HepG2 (cell line): ENCODE results near the gene PGAP3. TPM values are rescaled to one million over a fixed set of nuclear protein-coding genes. Genes with fewer than 3 reads are reported as not detected.

Experiments used
- DPF2 ChIP-seq: sonication (generic); formaldehyde crosslinking; IDR thresholded peaks from 2 replicates; pipeline ENCODE4 v1.4.0; 2020; ENCODE audit warnings: mild to moderate bottlenecking, low read depth, missing genetic modification reagents, borderline replicate concordance
- POLR2A ChIP-seq, 2 experiments: IDR thresholded peaks; 2 replicates each; pipeline ENCODE4 v1.6.1; 2011; ENCODE audit warnings: low read depth in 2 of 2, low read length in 2 of 2, mild to moderate bottlenecking in 1 of 2, moderate library complexity in 1 of 2; ENCODE audit not compliant: insufficient read depth in 1 of 2
- SATB2 ChIP-seq: sonication (generic); formaldehyde crosslinking; IDR thresholded peaks from 2 replicates; pipeline ENCODE4 v1.5.0; 2020; ENCODE audit warnings: missing genetic modification reagents
- TCF12 ChIP-seq, 2 experiments: fragments of 450-650 bp in 1 of 2; sonication (generic) in 1 of 2; formaldehyde crosslinking in 1 of 2; IDR thresholded peaks; 2 replicates each; pipeline versions ENCODE4 v1.6.1 to v1.8.0; 2017 to 2022; ENCODE audit warnings: antibody characterized with exemption in 1 of 2, mild to moderate bottlenecking in 1 of 2, missing genetic modification reagents in 1 of 2, moderate library complexity in 1 of 2
- XBP1 ChIP-seq: sonication (generic); formaldehyde crosslinking; IDR thresholded peaks from 2 replicates; pipeline ENCODE4 v1.5.0; 2020; ENCODE audit warnings: missing genetic modification reagents
- YEATS4 ChIP-seq: sonication (generic); formaldehyde crosslinking; IDR thresholded peaks from 2 replicates; pipeline ENCODE4 v1.4.0; 2020; ENCODE audit warnings: missing genetic modification reagents, borderline replicate concordance
- ZNF430 ChIP-seq: sonication (generic); formaldehyde crosslinking; IDR thresholded peaks from 2 replicates; pipeline ENCODE4 v1.9.0; 2021; ENCODE audit warnings: mild to moderate bottlenecking, missing genetic modification reagents
- ZNF441 ChIP-seq: sonication (generic); formaldehyde crosslinking; IDR thresholded peaks from 2 replicates; pipeline ENCODE4 v1.7.0; 2021; ENCODE audit warnings: missing genetic modification reagents, borderline replicate concordance
- ZNF713 ChIP-seq: sonication (generic); formaldehyde crosslinking; IDR thresholded peaks from 2 replicates; pipeline ENCODE4 v1.4.0; 2020; ENCODE audit warnings: mild to moderate bottlenecking, missing genetic modification reagents
- ZSCAN21 ChIP-seq: sonication (generic); formaldehyde crosslinking; IDR thresholded peaks from 2 replicates; pipeline ENCODE4 v1.8.0; 2022; ENCODE audit warnings: mild to moderate bottlenecking, missing genetic modification reagents, moderate library complexity, borderline replicate concordance
- polyA plus RNA-seq, 8 experiments: library from polyadenylated mRNA; depleted of rRNA in 3 of 8; stranded (reverse) in 7 of 8; unstranded in 1 of 8; fragments of >200 nt; fragmentation: Illumina TruSeq in 4 of 8; extraction: Trizol in 4 of 8; gene quantifications; 2 replicates each; pipeline versions ENCODE4 v1.2.1 to v1.2.3, GENCODE V29; 2011 to 2016; ENCODE audit warnings: low read depth in 4 of 8, missing spikeins in 1 of 8, mixed read lengths in 1 of 8; ENCODE audit not compliant: insufficient read depth in 1 of 8
- total RNA-seq, 5 experiments: library from RNA; depleted of rRNA; stranded (reverse); fragments of >200 nt; fragmentation: Illumina TruSeq; extraction: Trizol; gene quantifications; 2 replicates each; pipeline ENCODE4 v1.2.3, GENCODE V29; 2016; ENCODE audit warnings: low read depth in 1 of 5
- TF ChIP-seq, protein P1 (sequence below), 2 experiments: IDR thresholded peaks; 2 replicates each; pipeline ENCODE4 v1.6.1; 2011 to 2012; ENCODE audit warnings: low read length in 2 of 2, borderline replicate concordance in 1 of 2, low read depth in 1 of 2, mild to moderate bottlenecking in 1 of 2, moderate library complexity in 1 of 2
- TF ChIP-seq, protein P2 (sequence below): sonication (generic); formaldehyde crosslinking; conservative IDR thresholded peaks from 2 replicates; pipeline ENCODE4 v1.4.0; 2020; ENCODE audit warnings: mild to moderate bottlenecking, missing genetic modification reagents, moderate library complexity
- TF ChIP-seq, protein P3 (sequence below): sonication (generic); formaldehyde crosslinking; IDR thresholded peaks from 2 replicates; pipeline ENCODE4 v1.4.0; 2020; ENCODE audit warnings: missing genetic modification reagents, borderline replicate concordance
- TF ChIP-seq, protein P4 (sequence below): sonication (generic); formaldehyde crosslinking; IDR thresholded peaks from 2 replicates; pipeline ENCODE4 v1.5.0; 2020; ENCODE audit warnings: mild to moderate bottlenecking, missing genetic modification reagents

The PGAP3 gene
- total and polyA plus RNA-seq, 2 of the 13 experiments (the other 11 are each of a cell fraction or from before 2014, with no cell fraction given): 11.9 to 14.6 TPM

DNA sequence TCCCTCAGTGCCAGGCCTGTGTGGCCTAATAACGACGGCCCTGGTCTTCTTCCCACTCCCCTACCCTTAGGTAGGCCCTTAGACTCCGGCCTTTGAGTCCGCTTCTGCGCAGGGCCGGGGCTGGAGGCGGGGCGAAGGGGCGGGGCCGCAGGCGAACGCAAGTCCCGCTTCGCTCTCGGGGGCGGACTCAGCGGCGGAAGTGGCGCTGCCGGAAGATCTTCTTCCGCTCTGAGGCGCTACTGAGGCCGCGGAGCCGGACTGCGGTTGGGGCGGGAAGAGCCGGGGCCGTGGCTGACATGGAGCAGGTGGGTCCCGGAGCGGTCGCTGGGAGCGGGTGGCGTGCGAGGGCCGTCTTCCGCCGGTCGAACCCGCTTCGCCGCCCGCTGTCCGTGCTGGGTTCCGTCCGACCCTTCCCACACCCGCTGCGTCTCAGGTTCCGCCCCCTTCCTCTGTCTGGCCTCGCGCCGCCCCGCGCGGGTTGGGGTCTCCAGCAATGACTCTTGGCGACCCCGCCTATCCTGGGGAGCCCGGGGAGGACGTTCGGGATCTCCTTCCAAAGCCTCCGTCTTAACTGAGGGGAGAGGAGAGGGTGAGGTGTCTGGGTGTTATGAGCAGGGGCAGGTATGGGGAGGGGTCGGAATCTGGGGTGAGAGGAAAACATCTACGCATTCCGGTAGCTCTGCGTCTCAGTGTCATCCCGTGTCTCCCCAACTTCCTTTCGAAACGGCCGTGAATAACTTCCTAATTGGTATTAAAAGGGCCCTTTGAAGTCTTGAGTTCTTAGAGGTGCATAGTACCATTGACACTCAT, 50.7 kb downstream of the PGAP3 start, which contains the start of gene STARD3 (continued):
- peak; percentile 92 for TF ChIP-seq ZNF430 (CRISPR knock-in tag)
- peak; percentile 63 to 84 for TF ChIP-seq POLR2A (IDR thresholded peaks at IDR 0.05; ENCODE audit: insufficient read depth in 1 of 2, low read depth in 2 of 2, low read length in 2 of 2)
- TF ChIP-seq, protein P1, sequence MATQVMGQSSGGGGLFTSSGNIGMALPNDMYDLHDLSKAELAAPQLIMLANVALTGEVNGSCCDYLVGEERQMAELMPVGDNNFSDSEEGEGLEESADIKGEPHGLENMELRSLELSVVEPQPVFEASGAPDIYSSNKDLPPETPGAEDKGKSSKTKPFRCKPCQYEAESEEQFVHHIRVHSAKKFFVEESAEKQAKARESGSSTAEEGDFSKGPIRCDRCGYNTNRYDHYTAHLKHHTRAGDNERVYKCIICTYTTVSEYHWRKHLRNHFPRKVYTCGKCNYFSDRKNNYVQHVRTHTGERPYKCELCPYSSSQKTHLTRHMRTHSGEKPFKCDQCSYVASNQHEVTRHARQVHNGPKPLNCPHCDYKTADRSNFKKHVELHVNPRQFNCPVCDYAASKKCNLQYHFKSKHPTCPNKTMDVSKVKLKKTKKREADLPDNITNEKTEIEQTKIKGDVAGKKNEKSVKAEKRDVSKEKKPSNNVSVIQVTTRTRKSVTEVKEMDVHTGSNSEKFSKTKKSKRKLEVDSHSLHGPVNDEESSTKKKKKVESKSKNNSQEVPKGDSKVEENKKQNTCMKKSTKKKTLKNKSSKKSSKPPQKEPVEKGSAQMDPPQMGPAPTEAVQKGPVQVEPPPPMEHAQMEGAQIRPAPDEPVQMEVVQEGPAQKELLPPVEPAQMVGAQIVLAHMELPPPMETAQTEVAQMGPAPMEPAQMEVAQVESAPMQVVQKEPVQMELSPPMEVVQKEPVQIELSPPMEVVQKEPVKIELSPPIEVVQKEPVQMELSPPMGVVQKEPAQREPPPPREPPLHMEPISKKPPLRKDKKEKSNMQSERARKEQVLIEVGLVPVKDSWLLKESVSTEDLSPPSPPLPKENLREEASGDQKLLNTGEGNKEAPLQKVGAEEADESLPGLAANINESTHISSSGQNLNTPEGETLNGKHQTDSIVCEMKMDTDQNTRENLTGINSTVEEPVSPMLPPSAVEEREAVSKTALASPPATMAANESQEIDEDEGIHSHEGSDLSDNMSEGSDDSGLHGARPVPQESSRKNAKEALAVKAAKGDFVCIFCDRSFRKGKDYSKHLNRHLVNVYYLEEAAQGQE (IDR thresholded peaks at IDR 0.05; ENCODE audit: borderline replicate concordance in 1 of 2, low read depth in 1 of 2, low read length in 2 of 2): peak in 1 of 2 experiments; percentile 27; a peak in 2 of 4 replicates
- TF ChIP-seq, protein P2, sequence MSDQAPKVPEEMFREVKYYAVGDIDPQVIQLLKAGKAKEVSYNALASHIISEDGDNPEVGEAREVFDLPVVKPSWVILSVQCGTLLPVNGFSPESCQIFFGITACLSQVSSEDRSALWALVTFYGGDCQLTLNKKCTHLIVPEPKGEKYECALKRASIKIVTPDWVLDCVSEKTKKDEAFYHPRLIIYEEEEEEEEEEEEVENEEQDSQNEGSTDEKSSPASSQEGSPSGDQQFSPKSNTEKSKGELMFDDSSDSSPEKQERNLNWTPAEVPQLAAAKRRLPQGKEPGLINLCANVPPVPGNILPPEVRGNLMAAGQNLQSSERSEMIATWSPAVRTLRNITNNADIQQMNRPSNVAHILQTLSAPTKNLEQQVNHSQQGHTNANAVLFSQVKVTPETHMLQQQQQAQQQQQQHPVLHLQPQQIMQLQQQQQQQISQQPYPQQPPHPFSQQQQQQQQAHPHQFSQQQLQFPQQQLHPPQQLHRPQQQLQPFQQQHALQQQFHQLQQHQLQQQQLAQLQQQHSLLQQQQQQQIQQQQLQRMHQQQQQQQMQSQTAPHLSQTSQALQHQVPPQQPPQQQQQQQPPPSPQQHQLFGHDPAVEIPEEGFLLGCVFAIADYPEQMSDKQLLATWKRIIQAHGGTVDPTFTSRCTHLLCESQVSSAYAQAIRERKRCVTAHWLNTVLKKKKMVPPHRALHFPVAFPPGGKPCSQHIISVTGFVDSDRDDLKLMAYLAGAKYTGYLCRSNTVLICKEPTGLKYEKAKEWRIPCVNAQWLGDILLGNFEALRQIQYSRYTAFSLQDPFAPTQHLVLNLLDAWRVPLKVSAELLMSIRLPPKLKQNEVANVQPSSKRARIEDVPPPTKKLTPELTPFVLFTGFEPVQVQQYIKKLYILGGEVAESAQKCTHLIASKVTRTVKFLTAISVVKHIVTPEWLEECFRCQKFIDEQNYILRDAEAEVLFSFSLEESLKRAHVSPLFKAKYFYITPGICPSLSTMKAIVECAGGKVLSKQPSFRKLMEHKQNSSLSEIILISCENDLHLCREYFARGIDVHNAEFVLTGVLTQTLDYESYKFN: peak; percentile 65
- TF ChIP-seq ZNF713 (CRISPR knock-in tag): 0 out of 2 replicates have a peak, but pooled peaks have one; percentile 48
- peak; percentile 52; the same call in 1 of the 2 replicates for TF ChIP-seq DPF2 (CRISPR knock-in tag)
- peak; percentile 91 for TF ChIP-seq YEATS4 (CRISPR knock-in tag)
- no peak for TF ChIP-seq SATB2
- TF ChIP-seq, protein P3, sequence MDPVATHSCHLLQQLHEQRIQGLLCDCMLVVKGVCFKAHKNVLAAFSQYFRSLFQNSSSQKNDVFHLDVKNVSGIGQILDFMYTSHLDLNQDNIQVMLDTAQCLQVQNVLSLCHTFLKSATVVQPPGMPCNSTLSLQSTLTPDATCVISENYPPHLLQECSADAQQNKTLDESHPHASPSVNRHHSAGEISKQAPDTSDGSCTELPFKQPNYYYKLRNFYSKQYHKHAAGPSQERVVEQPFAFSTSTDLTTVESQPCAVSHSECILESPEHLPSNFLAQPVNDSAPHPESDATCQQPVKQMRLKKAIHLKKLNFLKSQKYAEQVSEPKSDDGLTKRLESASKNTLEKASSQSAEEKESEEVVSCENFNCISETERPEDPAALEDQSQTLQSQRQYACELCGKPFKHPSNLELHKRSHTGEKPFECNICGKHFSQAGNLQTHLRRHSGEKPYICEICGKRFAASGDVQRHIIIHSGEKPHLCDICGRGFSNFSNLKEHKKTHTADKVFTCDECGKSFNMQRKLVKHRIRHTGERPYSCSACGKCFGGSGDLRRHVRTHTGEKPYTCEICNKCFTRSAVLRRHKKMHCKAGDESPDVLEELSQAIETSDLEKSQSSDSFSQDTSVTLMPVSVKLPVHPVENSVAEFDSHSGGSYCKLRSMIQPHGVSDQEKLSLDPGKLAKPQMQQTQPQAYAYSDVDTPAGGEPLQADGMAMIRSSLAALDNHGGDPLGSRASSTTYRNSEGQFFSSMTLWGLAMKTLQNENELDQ (CRISPR knock-in tag): peak; percentile 26; the same call in 1 of the 2 replicates
- peak; percentile 85; the same call in 1 of the 2 replicates for TF ChIP-seq ZSCAN21 (CRISPR knock-in tag)
- TF ChIP-seq, protein P4, sequence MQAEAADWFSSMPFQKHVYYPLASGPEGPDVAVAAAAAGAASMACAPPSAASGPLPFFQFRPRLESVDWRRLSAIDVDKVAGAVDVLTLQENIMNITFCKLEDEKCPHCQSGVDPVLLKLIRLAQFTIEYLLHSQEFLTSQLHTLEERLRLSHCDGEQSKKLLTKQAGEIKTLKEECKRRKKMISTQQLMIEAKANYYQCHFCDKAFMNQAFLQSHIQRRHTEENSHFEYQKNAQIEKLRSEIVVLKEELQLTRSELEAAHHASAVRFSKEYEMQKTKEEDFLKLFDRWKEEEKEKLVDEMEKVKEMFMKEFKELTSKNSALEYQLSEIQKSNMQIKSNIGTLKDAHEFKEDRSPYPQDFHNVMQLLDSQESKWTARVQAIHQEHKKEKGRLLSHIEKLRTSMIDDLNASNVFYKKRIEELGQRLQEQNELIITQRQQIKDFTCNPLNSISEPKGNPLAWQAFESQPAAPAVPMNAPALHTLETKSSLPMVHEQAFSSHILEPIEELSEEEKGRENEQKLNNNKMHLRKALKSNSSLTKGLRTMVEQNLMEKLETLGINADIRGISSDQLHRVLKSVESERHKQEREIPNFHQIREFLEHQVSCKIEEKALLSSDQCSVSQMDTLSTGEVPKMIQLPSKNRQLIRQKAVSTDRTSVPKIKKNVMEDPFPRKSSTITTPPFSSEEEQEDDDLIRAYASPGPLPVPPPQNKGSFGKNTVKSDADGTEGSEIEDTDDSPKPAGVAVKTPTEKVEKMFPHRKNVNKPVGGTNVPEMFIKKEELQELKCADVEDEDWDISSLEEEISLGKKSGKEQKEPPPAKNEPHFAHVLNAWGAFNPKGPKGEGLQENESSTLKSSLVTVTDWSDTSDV (CRISPR knock-in tag): peak; percentile 90
- TF ChIP-seq XBP1 (CRISPR knock-in tag): 0 out of 2 replicates have a peak, but pooled peaks have one; percentile 43
- TF ChIP-seq ZNF441 (CRISPR knock-in tag): peak; percentile 30; the same call in 1 of the 2 replicates
- no peak for TF ChIP-seq TCF12 (IDR thresholded peaks at IDR 0.05)
- TF ChIP-seq TCF12 (CRISPR knock-in tag; IDR thresholded peaks at IDR 0.05): peak; percentile 71; the same call in 1 of the 2 replicates
